Vagina (tissue), 2 donors: ENCODE results near the gene FBXL5.

Experiments
- POLR2A ChIP-seq, 2 donors: fragments of 450-650 bp; IDR thresholded peaks; one replicate each; pipeline ENCODE4 v1.6.1; 2017; ENCODE audit warnings: antibody characterized with exemption in 2 of 2, mild to moderate bottlenecking in 2 of 2, moderate library complexity in 2 of 2
- POLR2AphosphoS5 ChIP-seq, 2 donors: sonication (generic); formaldehyde crosslinking; IDR thresholded peaks; one replicate each; pipeline ENCODE4 v1.9.0; 2017; ENCODE audit warnings: antibody characterized with exemption in 2 of 2, mild to moderate bottlenecking in 2 of 2, low read depth in 1 of 2; ENCODE audit not compliant: insufficient read depth in 1 of 2

DNA sequence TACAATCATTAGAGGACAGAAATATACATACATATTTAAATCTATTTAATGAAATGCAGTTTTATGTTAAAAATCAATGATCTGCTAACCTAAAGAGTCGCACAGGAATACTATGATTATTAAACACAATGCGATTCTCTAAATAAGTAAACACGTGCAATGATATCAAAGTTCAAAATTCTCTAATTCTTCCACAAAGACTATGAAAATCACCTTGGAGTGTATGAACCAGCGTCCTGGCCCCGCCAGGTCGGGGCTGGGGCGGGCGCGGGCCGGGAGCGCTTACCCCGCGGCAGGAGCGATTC, 25.9 kb upstream of the FBXL5 start:
- TF ChIP-seq POLR2A (IDR thresholded peaks at IDR 0.05) (no peak), POLR2AphosphoS5 (IDR thresholded peaks at IDR 0.05; ENCODE audit: insufficient read depth in 1 of 2, low read depth in 1 of 2) (no peak)
